Chondrocyte (in vitro differentiated cells): ENCODE results near the gene GRIN2B. TPM values are rescaled to one million over a fixed set of nuclear protein-coding genes. Genes with fewer than 3 reads are reported as not detected.

ENCODE experiments used
- DNase-seq: peaks from one replicate; pipeline ENCODE4 v3.0.0; 2021; ENCODE audit warnings: mixed read lengths, low spot score
- H3K27ac Mint-ChIP-seq: one replicate; pipeline ENCODE4 v1.8.0; 2021; ENCODE audit warnings: mild to moderate bottlenecking, moderate library complexity, mixed read lengths; ENCODE audit not compliant: unreplicated experiment
- H3K27me3 Mint-ChIP-seq: 2 replicates; pipeline ENCODE4 v1.8.0; 2021; ENCODE audit warnings: low read depth, mixed read lengths
- H3K36me3 Mint-ChIP-seq: 2 replicates; pipeline ENCODE4 v1.8.0; 2021; ENCODE audit warnings: low read depth, mixed read lengths
- H3K4me1 Mint-ChIP-seq: 2 replicates; pipeline ENCODE4 v1.8.0; 2021; ENCODE audit warnings: low read depth, mild to moderate bottlenecking, mixed read lengths
- H3K4me3 Mint-ChIP-seq: one replicate; pipeline ENCODE4 v1.8.0; 2021; ENCODE audit warnings: mild to moderate bottlenecking, moderate library complexity, mixed read lengths; ENCODE audit not compliant: unreplicated experiment
- H3K9me3 Mint-ChIP-seq: 2 replicates; pipeline ENCODE4 v1.8.0; 2021; ENCODE audit warnings: low read depth, mixed read lengths
- CTCF ChIP-seq: fragments of 200-600 bp; sonication (generic); IDR thresholded peaks from 2 replicates; pipeline ENCODE4 v1.5.0; 2021; ENCODE audit warnings: antibody characterized with exemption, mild to moderate bottlenecking, moderate library complexity
- total RNA-seq: library from RNA; stranded (reverse); gene quantifications from 3 replicates; pipeline ENCODE4 v1.2.1, GENCODE V29; 2021

Gene GRIN2B
- total RNA-seq, 1 donor from 2014 or later = not detected

DNA sequence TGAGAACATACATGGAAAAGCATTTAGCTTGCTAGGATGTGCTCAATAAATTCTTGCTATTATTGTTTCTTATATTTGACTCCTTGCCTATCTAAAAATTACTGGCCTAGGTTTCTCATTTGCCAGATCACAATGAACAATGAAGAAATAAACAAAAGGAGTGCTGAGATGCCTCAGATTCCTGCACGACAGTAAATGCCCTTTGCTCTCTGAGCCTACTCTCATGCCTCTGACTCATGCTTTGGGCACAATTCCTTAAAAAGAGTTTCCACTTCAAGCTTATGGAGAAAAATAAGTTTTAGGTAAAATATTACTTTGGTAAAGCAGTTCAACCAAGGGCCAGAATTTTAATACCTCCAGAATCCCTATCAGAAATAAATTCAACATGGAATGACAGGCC is 30.9 kb downstream of the GRIN2B start:
- no peak for DNase-seq
- no peaks in the 10 kb centered on the region for H3K4me1 Mint-ChIP-seq
- H3K36me3 Mint-ChIP-seq = no peaks in the 10 kb centered on the region
- H3K27ac Mint-ChIP-seq = no peak overlapping the region
- H3K9me3 Mint-ChIP-seq = no peaks in the 10 kb centered on the region
- no peak overlapping the region for H3K4me3 Mint-ChIP-seq
- no peak for TF ChIP-seq CTCF
- H3K27me3 Mint-ChIP-seq = no peaks in the 10 kb centered on the region

DNA sequence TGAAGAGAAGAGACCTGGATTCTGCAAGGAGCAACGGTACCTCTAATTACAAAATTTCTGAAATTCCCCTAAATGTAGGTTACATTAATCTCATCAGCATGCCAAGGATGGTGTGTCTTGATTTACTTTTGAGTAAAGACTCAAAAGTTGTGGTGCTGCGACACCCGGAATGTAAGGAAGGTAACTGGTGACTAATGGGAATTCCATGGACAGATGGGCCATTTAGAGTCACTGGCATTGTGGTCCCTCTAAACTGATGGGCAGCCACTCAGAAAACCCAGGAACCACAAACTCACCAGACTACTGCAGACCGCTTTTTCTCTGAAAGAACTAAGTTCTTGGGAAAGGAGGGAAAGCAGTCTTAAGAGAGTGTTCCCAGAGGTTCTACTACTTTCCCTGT is 32.8 kb downstream of the GRIN2B start:
- peaks cover 3% of the 10 kb centered on the region for H3K27me3 Mint-ChIP-seq
- H3K4me3 Mint-ChIP-seq = no peak overlapping the region
- DNase-seq = no peak
- H3K36me3 Mint-ChIP-seq = no peaks in the 10 kb centered on the region
- no peaks in the 10 kb centered on the region for H3K9me3 Mint-ChIP-seq
- no peak overlapping the region for H3K27ac Mint-ChIP-seq
- no peaks in the 10 kb centered on the region for H3K4me1 Mint-ChIP-seq
- TF ChIP-seq CTCF = no peak

- no peaks in the 10 kb centered on the region for H3K4me1 Mint-ChIP-seq
- no peaks in the 10 kb centered on the region for H3K36me3 Mint-ChIP-seq
- DNase-seq = no peak
- H3K27ac Mint-ChIP-seq = no peak overlapping the region
- TF ChIP-seq CTCF = no peak
- H3K4me3 Mint-ChIP-seq = no peak overlapping the region
- peaks cover 6% of the 10 kb centered on the region for H3K27me3 Mint-ChIP-seq
- H3K9me3 Mint-ChIP-seq = no peaks in the 10 kb centered on the region
These were observed 34.0 kb downstream of the GRIN2B start for GRCh38 chr12:13947276-13947946.

DNA sequence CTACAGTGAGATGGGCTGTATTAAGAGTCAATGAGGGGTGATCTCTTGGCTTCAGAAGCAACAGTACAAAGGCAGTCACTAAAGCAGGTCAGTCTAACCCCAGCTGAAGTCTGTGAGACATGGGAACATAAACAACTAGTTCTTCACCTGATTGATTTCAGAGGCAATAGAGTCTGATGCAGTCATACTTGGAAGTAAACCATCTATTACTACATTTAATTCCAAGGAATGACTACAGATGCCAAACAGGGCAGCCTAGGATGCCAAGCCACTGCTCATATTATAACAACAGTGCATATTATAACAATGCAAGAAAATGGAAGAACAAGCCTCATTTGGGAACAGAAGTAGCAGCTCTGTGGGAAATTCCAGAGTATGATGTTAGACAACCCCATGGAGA is 35.8 kb downstream of the GRIN2B start:
- TF ChIP-seq CTCF = no peak
- H3K27me3 Mint-ChIP-seq = peaks cover 9% of the 10 kb centered on the region
- H3K9me3 Mint-ChIP-seq = no peaks in the 10 kb centered on the region
- no peaks in the 10 kb centered on the region for H3K36me3 Mint-ChIP-seq
- no peak overlapping the region for H3K27ac Mint-ChIP-seq
- H3K4me1 Mint-ChIP-seq = no peaks in the 10 kb centered on the region
- H3K4me3 Mint-ChIP-seq = no peak overlapping the region
- DNase-seq = no peak

DNA sequence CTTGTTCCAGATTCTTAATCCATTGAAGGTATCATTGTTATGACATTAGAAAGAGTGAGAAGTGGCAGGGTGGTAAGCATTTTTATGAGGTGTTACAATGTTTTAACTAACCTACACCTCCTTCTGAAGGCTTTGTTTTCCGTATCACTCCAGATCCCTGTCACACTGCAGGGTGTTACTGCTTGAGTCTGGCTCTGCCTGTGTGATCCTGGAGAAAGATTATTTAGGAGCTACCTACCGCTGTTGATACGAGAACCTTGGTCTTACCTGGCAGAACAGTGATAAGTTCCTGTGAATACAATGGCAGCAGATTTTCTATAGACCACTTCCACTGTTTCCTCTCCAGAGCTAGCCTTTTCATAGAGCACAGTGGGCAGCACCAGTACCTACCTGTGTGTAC is 36.2 kb downstream of the GRIN2B start:
- DNase-seq = no peak

More for the DNA sequence above, 36.2 kb downstream of the GRIN2B start:
- H3K4me1 Mint-ChIP-seq = no peaks in the 10 kb centered on the region
- H3K27me3 Mint-ChIP-seq = peaks cover 9% of the 10 kb centered on the region
- H3K9me3 Mint-ChIP-seq = no peaks in the 10 kb centered on the region
- no peak for TF ChIP-seq CTCF
- no peak overlapping the region for H3K4me3 Mint-ChIP-seq
- H3K36me3 Mint-ChIP-seq = no peaks in the 10 kb centered on the region
- no peak overlapping the region for H3K27ac Mint-ChIP-seq
